Smooth muscle cell (in vitro differentiated cells): ENCODE data around the gene MRI1. TPM values are rescaled to one million over a fixed set of nuclear protein-coding genes. Genes with fewer than 3 reads are reported as not detected.

Experiments
- DNase-seq: peaks from one replicate; lab custom pipeline; 2025; ENCODE audit not compliant: unreplicated experiment; lab: John Stamatoyannopoulos, UW
- H2AFZ ChIP-seq: fragments of 200-600 bp; sonication (generic); 2 replicates; pipeline ENCODE4 v1.6.0; 2016; ENCODE audit warnings: antibody characterized with exemption, low read depth, mild to moderate bottlenecking
- H3F3A ChIP-seq: fragments of 200-600 bp; sonication (generic); 2 replicates; pipeline ENCODE4 v1.6.0; 2017; ENCODE audit warnings: antibody characterized with exemption, low read depth
- H3K27ac ChIP-seq: fragments of 200-600 bp; sonication (generic); 2 replicates; pipeline ENCODE4 v1.5.1; 2016; ENCODE audit warnings: low read depth, mild to moderate bottlenecking
- H3K27me3 ChIP-seq: fragments of 200-600 bp; sonication (generic); 2 replicates; pipeline ENCODE4 v1.6.1; 2016; ENCODE audit warnings: low read depth, mild to moderate bottlenecking
- H3K36me3 ChIP-seq: fragments of 200-600 bp; sonication (generic); 2 replicates; pipeline ENCODE4 v1.5.1; 2016; ENCODE audit warnings: low read depth
- H3K4me1 ChIP-seq: fragments of 200-600 bp; sonication (generic); 2 replicates; pipeline ENCODE4 v1.5.1; 2016; ENCODE audit warnings: low read depth
- H3K4me2 ChIP-seq: fragments of 200-600 bp; sonication (generic); 2 replicates; pipeline ENCODE4 v1.6.0; 2016; ENCODE audit warnings: mild to moderate bottlenecking
- H3K4me3 ChIP-seq: fragments of 200-600 bp; sonication (generic); 2 replicates; pipeline ENCODE4 v1.5.1; 2016; ENCODE audit warnings: mild to moderate bottlenecking
- H3K79me2 ChIP-seq: fragments of 200-600 bp; sonication (generic); 2 replicates; pipeline ENCODE4 v1.6.0; 2016; ENCODE audit warnings: low read depth, mild to moderate bottlenecking
- H3K9ac ChIP-seq: fragments of 200-600 bp; sonication (generic); 2 replicates; pipeline ENCODE4 v1.6.0; 2016; ENCODE audit warnings: low read depth
- H3K9me3 ChIP-seq: fragments of 200-600 bp; sonication (generic); replicated peaks from 2 replicates; pipeline ENCODE4 v1.5.1; 2016; ENCODE audit warnings: low read depth
- H4K20me1 ChIP-seq: fragments of 200-600 bp; sonication (generic); 2 replicates; pipeline ENCODE4 v1.6.0; 2016; ENCODE audit warnings: low read depth
- CTCF ChIP-seq: fragments of 200-600 bp; sonication (generic); IDR thresholded peaks from 2 replicates; pipeline ENCODE4 v1.5.1; 2017; ENCODE audit warnings: borderline replicate concordance, mild to moderate bottlenecking, antibody characterized with exemption; ENCODE audit not compliant: insufficient read depth, poor library complexity, severe bottlenecking
- WGBS: methylation state at CpG from one replicate; pipeline ENCODE4 v1.1.7; 2016; ENCODE audit warnings: low lambda C conversion rate; 5-methylcytosine and 5-hydroxymethylcytosine counted together
- polyA plus RNA-seq: library from polyadenylated mRNA; unstranded; fragments of >200 nt; fragmentation: Nextera tagmentation; extraction: Ambion mirVana; gene quantifications from 2 replicates; pipeline ENCODE4 v1.2.1, GENCODE V29; 2016
- total RNA-seq: library from RNA; depleted of rRNA; stranded (reverse); fragments of >200 nt; gene quantifications from 2 replicates; pipeline ENCODE4 v1.2.3, GENCODE V29; 2014

Gene MRI1
- total and polyA plus RNA-seq, 2 experiments from 2014 or later: 11.7 to 17.3 TPM

DNA sequence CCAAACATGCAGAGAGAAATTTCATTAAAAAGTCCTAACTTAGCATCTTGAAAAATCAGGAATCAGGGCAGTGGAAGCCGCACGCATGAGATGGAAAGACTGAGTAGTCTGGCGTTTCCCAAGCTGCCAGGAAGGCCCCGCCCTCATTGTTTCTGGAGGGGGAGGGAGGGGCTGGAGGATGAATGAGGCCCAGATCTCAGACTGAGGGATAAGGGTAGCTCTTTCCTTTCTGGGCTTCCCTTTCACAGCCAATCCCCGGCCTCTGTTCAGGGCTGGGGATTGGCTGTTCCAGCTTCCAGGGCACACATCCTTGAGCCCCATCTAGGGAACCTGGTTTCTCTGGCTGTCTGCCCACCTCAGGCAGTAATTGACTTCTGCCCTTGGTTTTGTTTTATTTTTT is 17.2 kb downstream of the MRI1 start:
- Histone ChIP-seq H4K20me1 (no peaks in the 10 kb centered on the region), H3K4me3 (no peak overlapping the region), H3F3A (peaks cover 21% of the 10 kb centered on the region), H3K36me3 (peaks cover 4% of the 10 kb centered on the region), H3K4me2 (peak overlapping the region; percentile 48), H3K27ac (peak overlapping the region; percentile 81), H3K4me1 (peaks cover 9% of the 10 kb centered on the region), H2AFZ (no peak overlapping the region), H3K79me2 (peaks cover 4% of the 10 kb centered on the region), H3K27me3 (no peaks in the 10 kb centered on the region), H3K9ac (no peak overlapping the region), H3K9me3 (no peaks in the 10 kb centered on the region)
- DNase-seq: peak; percentile 45
- 3% methylated on average over 5 of the region's 5 CpGs for WGBS
- TF ChIP-seq CTCF: no peak

- DNase-seq: no peak
- Histone ChIP-seq H3K9me3 (no peaks in the 10 kb centered on the region), H3K4me2 (peak overlapping the region; percentile 38), H3K79me2 (no peaks in the 10 kb centered on the region), H4K20me1 (no peaks in the 10 kb centered on the region), H3K9ac (peak overlapping the region; percentile 55), H2AFZ (no peak overlapping the region), H3K4me1 (peaks cover 9% of the 10 kb centered on the region), H3K27me3 (no peaks in the 10 kb centered on the region), H3K4me3 (no peak overlapping the region), H3K36me3 (peaks cover 4% of the 10 kb centered on the region), H3K27ac (peak overlapping the region; percentile 81), H3F3A (peaks cover 21% of the 10 kb centered on the region)
- 55% methylated on average over 8 of the region's 8 CpGs for WGBS
- TF ChIP-seq CTCF: no peak
Observed at GRCh38 chr19:13782537-13782936, 18.2 kb downstream of the MRI1 start.

GRCh38 chr19:13783565-13784500 is 19.5 kb downstream of the MRI1 start:
- no peak overlapping the region for H2AFZ ChIP-seq
- H3K36me3 ChIP-seq: peaks cover 2% of the 10 kb centered on the region
- H4K20me1 ChIP-seq: no peaks in the 10 kb centered on the region
- no peak for DNase-seq
- no peak for TF ChIP-seq CTCF
- no peak overlapping the region for H3K4me2 ChIP-seq
- no peaks in the 10 kb centered on the region for H3K27me3 ChIP-seq
- H3K79me2 ChIP-seq: no peaks in the 10 kb centered on the region
- H3F3A ChIP-seq: peaks cover 22% of the 10 kb centered on the region
- H3K4me3 ChIP-seq: no peak overlapping the region
- no peak overlapping the region for H3K9ac ChIP-seq
- H3K9me3 ChIP-seq: no peaks in the 10 kb centered on the region
- H3K27ac ChIP-seq: no peak overlapping the region
- WGBS: 89% methylated on average over 18 of the region's 18 CpGs
- H3K4me1 ChIP-seq: peaks cover 9% of the 10 kb centered on the region
